HepG2 (cell line): ENCODE data around the gene CCDC126. TPM values are rescaled to one million over a fixed set of nuclear protein-coding genes. Genes with fewer than 3 reads are reported as not detected.
"Not testable (repeated sequence)": the region's sequence is repeated elsewhere in the genome, so short reads cannot be mapped to it uniquely, and the experiment has no call there.

Experiments
- ATAC-seq: fragments of 200-7000 bp; cut with Tn5 transposase; 3 replicates; pipeline ENCODE4 v1.9.1; 2020; ENCODE audit warnings: mild to moderate bottlenecking, moderate library complexity
- BruUV-seq: library from RNA; stranded (reverse); fragments of 400-500 nt; replicated peaks from 2 replicates; lab custom pipeline; 2021; lab: Mats Ljungman, UMichigan
- CTCF ChIA-PET: fragments of 300-600 bp; formaldehyde crosslinking; extraction: SDS; loops from one replicate; lab custom pipeline; 2021; ENCODE audit warnings: low total read pairs, inconsistent platforms, low intra/inter-chr PET ratio; lab: Yijun Ruan, JAX
- POLR2A ChIA-PET: fragments of 350-600 bp; sonication (Branson Sonifier 250); formaldehyde crosslinking; loops from one replicate; lab custom pipeline; 2020; ENCODE audit warnings: antibody characterized with exemption, inconsistent platforms; lab: Yijun Ruan, JAX
- DNase-seq: peaks from one replicate; pipeline ENCODE4 v3.0.0-alpha.2; 2015; ENCODE audit warnings: low spot score
- FAIRE-seq: peaks from 3 replicates; lab custom pipeline; 2011; peaks lifted over from hg19 to GRCh38; lab: Jason Lieb, UNC
- H2AFZ ChIP-seq: one replicate; pipeline ENCODE4 v1.6.1; 2011; ENCODE audit warnings: low read length, inconsistent platforms
- H3K27ac ChIP-seq: fragments of 300-600 bp; 3 replicates; pipeline ENCODE4 v1.8.0; 2011; ENCODE audit warnings: mixed run types, mild to moderate bottlenecking, mixed read lengths, low read length, inconsistent platforms; ENCODE audit not compliant: insufficient read depth; ENCODE audit errors: extremely low read length
- H3K27me3 ChIP-seq, 2 experiments: fragments of 200-600 bp in 1 of 2; 2 replicates in 1 of 2; 3 replicates in 1 of 2; pipeline versions ENCODE4 v1.6.0 to v1.8.0; 2011; ENCODE audit warnings: low read length in 2 of 2, mild to moderate bottlenecking in 2 of 2, moderate library complexity in 2 of 2, inconsistent platforms in 1 of 2; ENCODE audit not compliant: insufficient read depth in 2 of 2, control insufficient read depth in 1 of 2
- H3K36me3 ChIP-seq, 2 experiments: fragments of 200-600 bp in 1 of 2; replicated peaks in 1 of 2; 2 replicates in 1 of 2; 3 replicates in 1 of 2; pipeline versions ENCODE4 v1.5.1 to v1.8.0; 2011; ENCODE audit warnings: low read length in 2 of 2, inconsistent platforms in 1 of 2; ENCODE audit not compliant: insufficient read depth in 2 of 2, control insufficient read depth in 1 of 2
- H3K4me1 ChIP-seq: 2 replicates; pipeline ENCODE4 v1.5.1; 2012; ENCODE audit warnings: low read length, inconsistent platforms; ENCODE audit not compliant: insufficient read depth
- H3K4me2 ChIP-seq: 2 replicates; pipeline ENCODE4 v1.6.0; 2011; ENCODE audit warnings: low read depth, low read length, inconsistent platforms
- H3K4me3 ChIP-seq, 3 experiments: fragments of 200-600 bp in 1 of 3; sonication (generic), shearing (Covaris generic) in 1 of 3; replicated peaks in 1 of 3; 2 replicates each; pipeline ENCODE4 v1.5.1; 2011 to 2016; ENCODE audit warnings: low read length in 3 of 3, inconsistent platforms in 2 of 3, low read depth in 2 of 3, mild to moderate bottlenecking in 2 of 3, control low read depth in 1 of 3, mixed read lengths in 1 of 3; ENCODE audit not compliant: insufficient read depth in 1 of 3
- H3K79me2 ChIP-seq: one replicate; pipeline ENCODE4 v1.6.1; 2011; ENCODE audit warnings: low read length, inconsistent platforms; ENCODE audit not compliant: insufficient read depth
- H3K9ac ChIP-seq: 2 replicates; pipeline ENCODE4 v1.6.0; 2011; ENCODE audit warnings: mild to moderate bottlenecking, low read depth, low read length, inconsistent platforms; ENCODE audit not compliant: insufficient read depth
- H3K9me3 ChIP-seq: 2 replicates; pipeline ENCODE4 v1.5.1; 2012; ENCODE audit warnings: mild to moderate bottlenecking, low read length
- H4K20me1 ChIP-seq: 2 replicates; pipeline ENCODE4 v1.6.0; 2011; ENCODE audit warnings: inconsistent platforms, mild to moderate bottlenecking, low read length, moderate library complexity; ENCODE audit not compliant: insufficient read depth
- ARID4A ChIP-seq: sonication (generic); formaldehyde crosslinking; IDR thresholded peaks from 2 replicates; pipeline ENCODE4 v1.5.0; 2020; ENCODE audit warnings: mild to moderate bottlenecking, missing genetic modification reagents, borderline replicate concordance
- WGBS: methylation state at CpG from one replicate; pipeline ENCODE4 v1.1.6; 2017; ENCODE audit warnings: low lambda C conversion rate; 5-methylcytosine and 5-hydroxymethylcytosine counted together
- in situ Hi-C: cut with HindIII; loops from 2 replicates; pipeline ENCODE4 v1.10.0; 2017; ENCODE audit warnings: low pct_unique_long_range_greater_than_20kb; ENCODE audit not compliant: extremely low pct_ligation_motif_present
- intact Hi-C: fragments of 100-400 bp; cut with micrococcal nuclease; formaldehyde crosslinking; loops from one replicate; pipeline ENCODE4 v1.10.0; 2022; ENCODE audit not compliant: unreplicated experiment
- polyA plus RNA-seq, 8 experiments: library from polyadenylated mRNA; depleted of rRNA in 3 of 8; stranded (reverse) in 7 of 8; unstranded in 1 of 8; fragments of >200 nt; fragmentation: Illumina TruSeq in 4 of 8; extraction: Trizol in 4 of 8; gene quantifications; 2 replicates each; pipeline versions ENCODE4 v1.2.1 to v1.2.3, GENCODE V29; 2011 to 2016; ENCODE audit warnings: low read depth in 4 of 8, missing spikeins in 1 of 8, mixed read lengths in 1 of 8; ENCODE audit not compliant: insufficient read depth in 1 of 8
- total RNA-seq, 5 experiments: library from RNA; depleted of rRNA; stranded (reverse); fragments of >200 nt; fragmentation: Illumina TruSeq; extraction: Trizol; gene quantifications; 2 replicates each; pipeline ENCODE4 v1.2.3, GENCODE V29; 2016; ENCODE audit warnings: low read depth in 1 of 5

CCDC126 gene
- total and polyA plus RNA-seq, 2 of the 13 experiments (the other 11 are each of a cell fraction or from before 2014, with no cell fraction given) = 3.5 to 9.3 TPM

- TF ChIP-seq ARID4A (CRISPR knock-in tag) = no peak
- TF ChIP-seq, all 625 proteins: peak for 0
Observed at GRCh38 chr7:23680414-23681405, 83.5 kb downstream of the CCDC126 start (continued).

- intact Hi-C loops, H3K79me2 ChIP-seq, H3K9me3 ChIP-seq, BruUV-seq, CTCF ChIA-PET, H2AFZ ChIP-seq, H3K4me2 ChIP-seq, H3K4me3 ChIP-seq, in situ Hi-C loops, H3K4me1 ChIP-seq, POLR2A ChIA-PET, DNase-seq, H4K20me1 ChIP-seq, H3K9ac ChIP-seq, ATAC-seq, H3K27me3 ChIP-seq, H3K27ac ChIP-seq, FAIRE-seq, H3K36me3 ChIP-seq: not testable (repeated sequence)
- 7% methylated on average over 6 of the region's 6 CpGs for WGBS
Observed at GRCh38 chr7:23684041-23684440, 86.9 kb downstream of the CCDC126 start.
